Heart left ventricle (tissue), 16 donors: ENCODE data around the gene ZDHHC11. TPM values are rescaled to one million over a fixed set of nuclear protein-coding genes. Genes with fewer than 3 reads are reported as not detected.
"Not testable (repeated sequence)": the region's sequence is repeated elsewhere in the genome, so short reads cannot be mapped to it uniquely, and the experiment has no call there.

Source experiments
- ATAC-seq, 4 donors: fragments of 200-7000 bp; cut with Tn5 transposase; one replicate each; pipeline ENCODE4 v1.9.1; 2020 to 2022; ENCODE audit warnings: moderate library complexity in 4 of 4, mild to moderate bottlenecking in 3 of 4, moderate number of reproducible peaks in 1 of 4
- DNase-seq, 5 donors: peaks; one replicate each; pipeline ENCODE4 v3.0.0-alpha.2; 2020
- H3K27ac ChIP-seq, 12 donors: fragments of 200-600 bp; sonication (generic) in 4 of 12; one replicate each; pipeline versions ENCODE4 v1.5.0 to v1.8.0; 2016 to 2022; ENCODE audit warnings: mild to moderate bottlenecking in 2 of 12
- H3K27me3 ChIP-seq, 9 donors: fragments of 200-600 bp; sonication (generic) in 2 of 9; one replicate each; pipeline versions ENCODE4 v1.5.1 to v1.8.0; 2016 to 2022; ENCODE audit warnings: mild to moderate bottlenecking in 3 of 9
- H3K36me3 ChIP-seq, 9 donors: fragments of 200-600 bp; sonication (generic) in 2 of 9; one replicate each; pipeline versions ENCODE4 v1.5.0 to v1.8.0; 2018 to 2022; ENCODE audit warnings: mild to moderate bottlenecking in 2 of 9
- H3K4me1 ChIP-seq, 12 donors: fragments of 200-600 bp; sonication (generic) in 4 of 12; one replicate each; pipeline versions ENCODE4 v1.5.0 to v1.8.0; 2016 to 2022; ENCODE audit warnings: mild to moderate bottlenecking in 3 of 12
- H3K4me3 ChIP-seq, 12 donors: fragments of 200-600 bp; sonication (generic) in 4 of 12; one replicate each; pipeline versions ENCODE4 v1.5.0 to v1.8.0; 2017 to 2022; ENCODE audit warnings: mild to moderate bottlenecking in 9 of 12, moderate library complexity in 4 of 12
- H3K9me3 ChIP-seq, 12 donors: fragments of 200-600 bp; sonication (generic) in 4 of 12; one replicate each; pipeline versions ENCODE4 v1.5.0 to v1.8.0; 2016 to 2022; ENCODE audit warnings: mild to moderate bottlenecking in 1 of 12
- WGBS, 4 donors: extraction: QIAGEN DNeasy Blood & Tissue Kit in 2 of 4; methylation state at CpG; one replicate each; pipeline versions ENCODE4 v1.1.5 to v1.1.7; 2013 to 2018; 5-methylcytosine and 5-hydroxymethylcytosine counted together
- intact Hi-C, 10 donors: fragments of 100-400 bp; cut with DNase I; formaldehyde crosslinking; loops; one replicate each; pipeline versions ENCODE4 v1.11.1 to v1.14.2; 2022
- polyA plus RNA-seq, 2 donors: library from polyadenylated mRNA; stranded (reverse); fragments of 200-250 nt; gene quantifications; one replicate each; pipeline ENCODE4 v1.2.3, GENCODE V29; 2013
- total RNA-seq, 9 donors: library from RNA; depleted of rRNA in 2 of 9; stranded (reverse); fragments of >200 nt in 2 of 9; fragmentation: NEBNext Ultra II Directional in 3 of 9; extraction: Animal tissue kit (Norgen Biotek cat#: 25700) in 3 of 9; gene quantifications; one replicate each; pipeline versions ENCODE4 v1.1.0 to v1.2.4, GENCODE V29; 2016 to 2023
- donor health status: ischemic (EF 13 %, LVEDD 7.1; RV severe dilation, severe dysfunction).
- donor health status: healthy with polysubstance abuse.
- donor health status: DM: no; HTN: yes; CAD: no.
- donor health status: DM: no; HTN: no; CAD: no.
- donor health status: ischemic (EF 25% LVEDD 6.9; RV normal size, moderate dysfunction).
- donor health status: ischemic (EF 25% LVEDD 5.7; RV mildly dilated, moderate dysfunction).
- donor health status: healthy.
- donor health status: DM: yes; HTN: yes; CAD: no.
- donor health status: ischemic (EF 35%, LVEDD 5.7; RV mildly dilated, moderate dysfunction).
- donor health status: nonischemic (EF 11% LVEDD 7.7; RV severe dilation, severe dysfunction).
- donor health status: DM: yes; HTN: yes; CAD: no.
- donor health status: PGD.
- donor health status: ischemic (EF 29% LVEDD 5.4; RV normal size, mild dysfunction).
- donor health status: nonischemic (EF 23%, LVEDD 6.1; RV moderate dilation, normal function).

Gene ZDHHC11
- total and polyA plus RNA-seq, 11 donors, result 6.3 to 25.0 (median 10.8) TPM

GRCh38 chr5:844426-844825, 6.4 kb downstream of the ZDHHC11 start:
- not testable (repeated sequence) for H3K27me3 ChIP-seq, H3K4me3 ChIP-seq, H3K4me1 ChIP-seq, H3K9me3 ChIP-seq, H3K27ac ChIP-seq
- peaks cover 0 to 22% (median 0%) of the 10 kb centered on the region in 9 donors for H3K36me3 ChIP-seq
- peak in 1 of 4 donors; percentile 5 for ATAC-seq
- intact Hi-C loops, result loop anchor here in 7 of 10 donors (5.0 to 10.0 kb wide), 3 partner anchors 80 to 97 kb away; no protein-coding TSS in a partner anchor
- 87 to 96% (median 92%) methylated on average over 14 to 16 of the region's 16 CpGs for WGBS, 4 donors
- peak in 3 of 5 donors; percentile 3 to 52 (median 18) for DNase-seq

GRCh38 chr5:843926-844325, 6.9 kb downstream of the ZDHHC11 start:
- intact Hi-C loops, result loop anchor here in 7 of 10 donors (5.0 to 10.0 kb wide), 3 partner anchors 79 to 97 kb away; no protein-coding TSS in a partner anchor
- H3K27me3 ChIP-seq, H3K9me3 ChIP-seq, H3K27ac ChIP-seq, H3K4me1 ChIP-seq, H3K4me3 ChIP-seq: not testable (repeated sequence)
- WGBS, 4 donors, result 81 to 91% (median 84%) methylated on average over 21 to 22 of the region's 22 CpGs
- DNase-seq, result peak in 3 of 5 donors; percentile 6 to 56 (median 15)
- H3K36me3 ChIP-seq, result peaks cover 0 to 22% (median 0%) of the 10 kb centered on the region in 9 donors
- peak in 1 of 4 donors; percentile 0 for ATAC-seq

GRCh38 chr5:843371-843770, 7.4 kb downstream of the ZDHHC11 start:
- ATAC-seq, result peak in 1 of 4 donors; percentile 0

GRCh38 chr5:842402-843221, 8.2 kb downstream of the ZDHHC11 start:
- H3K27ac ChIP-seq, H3K4me1 ChIP-seq, H3K27me3 ChIP-seq, H3K4me3 ChIP-seq, ATAC-seq, H3K9me3 ChIP-seq: not testable (repeated sequence)
- DNase-seq, result peak in 3 of 5 donors; percentile 16 to 37 (median 17)
- intact Hi-C loops, result loop anchor here in 7 of 10 donors (5.0 to 10.0 kb wide), 3 partner anchors 78 to 95 kb away; no protein-coding TSS in a partner anchor
- H3K36me3 ChIP-seq, result peaks cover 0 to 22% (median 0%) of the 10 kb centered on the region in 9 donors
- WGBS, 4 donors, result 87 to 93% (median 90%) methylated on average over 22 to 29 of the region's 32 CpGs

More at GRCh38 chr5:843371-843770, 7.4 kb downstream of the ZDHHC11 start:
- H3K27ac ChIP-seq, H3K27me3 ChIP-seq, H3K9me3 ChIP-seq, H3K4me3 ChIP-seq, H3K4me1 ChIP-seq: not testable (repeated sequence)
- WGBS, 4 donors, result 94 to 100% (median 95%) methylated on average over 1 to 20 of the region's 26 CpGs; no CpG with 5 or more reads in 1 of the 4 donors
- H3K36me3 ChIP-seq, result peaks cover 0 to 22% (median 0%) of the 10 kb centered on the region in 9 donors
- intact Hi-C loops, result loop anchor here in 7 of 10 donors (5.0 to 10.0 kb wide), 3 partner anchors 79 to 96 kb away; no protein-coding TSS in a partner anchor
- peak in 2 of 5 donors; percentile 19 to 60 for DNase-seq

GRCh38 chr5:841531-842401, 9.0 kb downstream of the ZDHHC11 start:
- peaks cover 0 to 22% (median 0%) of the 10 kb centered on the region in 9 donors for H3K36me3 ChIP-seq
- not testable (repeated sequence) for H3K4me3 ChIP-seq, H3K4me1 ChIP-seq, H3K27me3 ChIP-seq, H3K9me3 ChIP-seq, H3K27ac ChIP-seq, ATAC-seq
- WGBS, 4 donors, result 88 to 92% (median 90%) methylated on average over 10 to 14 of the region's 15 CpGs
- peak in 4 of 5 donors; percentile 5 to 11 (median 10) for DNase-seq
- intact Hi-C loops, result loop anchor here in 7 of 10 donors (5.0 to 10.0 kb wide), 3 partner anchors 77 to 94 kb away; no protein-coding TSS in a partner anchor

- peaks cover 0 to 22% (median 0%) of the 10 kb centered on the region in 9 donors for H3K36me3 ChIP-seq
- WGBS, 4 donors, result 90 to 94% (median 91%) methylated on average over 10 of the region's 10 CpGs
- H3K4me1 ChIP-seq, ATAC-seq, H3K4me3 ChIP-seq, H3K9me3 ChIP-seq, H3K27me3 ChIP-seq, H3K27ac ChIP-seq: not testable (repeated sequence)
- intact Hi-C loops, result loop anchor here in 7 of 10 donors (5.0 to 10.0 kb wide), 3 partner anchors 76 to 94 kb away; no protein-coding TSS in a partner anchor
- peak in 3 of 5 donors; percentile 4 to 21 (median 11) for DNase-seq
These were observed 9.8 kb downstream of the ZDHHC11 start for GRCh38 chr5:840974-841435.

- ATAC-seq, H3K27me3 ChIP-seq, H3K4me3 ChIP-seq, H3K27ac ChIP-seq, H3K9me3 ChIP-seq, H3K4me1 ChIP-seq: not testable (repeated sequence)
- 89 to 94% (median 92%) methylated on average over 21 of the region's 21 CpGs for WGBS, 4 donors
- intact Hi-C loops, result loop anchor here in 7 of 10 donors (5.0 to 10.0 kb wide), 3 partner anchors 76 to 93 kb away; no protein-coding TSS in a partner anchor
- DNase-seq, result peak in 3 of 5 donors; percentile 7 to 35 (median 19)
- peaks cover 0 to 22% (median 0%) of the 10 kb centered on the region in 9 donors for H3K36me3 ChIP-seq
These were observed 10.4 kb downstream of the ZDHHC11 start for GRCh38 chr5:840118-840973.
